Measurements from ENCODE around the gene GAST. TPM values are rescaled to one million over a fixed set of nuclear protein-coding genes. Genes with fewer than 3 reads are reported as not detected.
A peak's percentile ranks its signal among the peaks of the same experiment; 100 is the strongest.

The GAST gene
- total RNA-seq, 1 experiment from 2014 or later = not detected

GRCh38 chr17:41739661-41740352, 27.7 kb downstream of the GAST start:
- POLR2A ChIA-PET (ENCODE audit: unreplicated experiment) = no interaction called here
- intact Hi-C loops (cut with micrococcal nuclease) = loop anchor here (5.0 kb wide), 1 partner anchor 127 kb away; the partner anchor contains the start of gene KLHL11

GRCh38 chr17:41740506-41740905, 28.4 kb downstream of the GAST start:
- POLR2A ChIA-PET (ENCODE audit: unreplicated experiment) = no interaction called here
- H3K4me2 ChIP-seq (ENCODE audit: low read length) = peak overlapping the region; percentile 50; the same call in 1 of the 2 replicates
- H3K4me1 ChIP-seq (ENCODE audit: insufficient read depth, low read length) = peaks cover 31% of the 10 kb centered on the region
- no peaks in the 10 kb centered on the region for H3K9me3 ChIP-seq (ENCODE audit: low read length)
- CTCF ChIA-PET = no interaction called here
- peak overlapping the region; percentile 34; the same call in 1 of the 2 replicates for H3K9ac ChIP-seq (ENCODE audit: low read length)
- H3K79me2 ChIP-seq (ENCODE audit: low read length) = no peaks in the 10 kb centered on the region
- DNase-seq = no peak
- no peak overlapping the region for H2AFZ ChIP-seq (ENCODE audit: low read length)
- H3K27me3 ChIP-seq (ENCODE audit: low read length) = no peaks in the 10 kb centered on the region
- intact Hi-C loops (cut with micrococcal nuclease) = no loop called here
- H4K20me1 ChIP-seq (ENCODE audit: low read length) = no peaks in the 10 kb centered on the region
- H3K36me3 ChIP-seq (ENCODE audit: low read depth, low read length) = no peaks in the 10 kb centered on the region
- H3K9me2 ChIP-seq (replicated peaks; ENCODE audit: low read length) = no peaks in the 10 kb centered on the region
- ATAC-seq = no peak
- TF ChIP-seq EZH2 (IDR thresholded peaks at IDR 0.05; ENCODE audit: low read length, unreplicated experiment) (no peak), CTCF (conservative IDR thresholded peaks at IDR 0.05; ENCODE audit: low read depth, low read length) (no peak), EZH2phosphoT487 (IDR thresholded peaks at IDR 0.05; ENCODE audit: borderline replicate concordance, low read length) (no peak)
- peak overlapping the region; percentile 91 for H3K27ac ChIP-seq (ENCODE audit: low read length)
- no peak overlapping the region for H3K4me3 ChIP-seq (ENCODE audit: low read length)
- H3F3A ChIP-seq (ENCODE audit: low read length, unreplicated experiment) = no peaks in the 10 kb centered on the region
- BruUV-seq (replicated peaks) = no TSS peak

More at GRCh38 chr17:41739661-41740352, 27.7 kb downstream of the GAST start:
- Histone ChIP-seq H3K79me2 (ENCODE audit: low read length) (no peaks in the 10 kb centered on the region), H3K27me3 (ENCODE audit: low read length) (no peaks in the 10 kb centered on the region), H3K4me2 (ENCODE audit: low read length) (peak overlapping the region; percentile 66), H3K4me1 (ENCODE audit: insufficient read depth, low read length) (peaks cover 31% of the 10 kb centered on the region), H3K9ac (ENCODE audit: low read length) (peak overlapping the region; percentile 63), H2AFZ (ENCODE audit: low read length) (no peak overlapping the region), H3K27ac (ENCODE audit: low read length) (peak overlapping the region; percentile 91), H3K9me3 (ENCODE audit: low read length) (no peaks in the 10 kb centered on the region), H3K9me2 (replicated peaks; ENCODE audit: low read length) (no peaks in the 10 kb centered on the region), H3F3A (ENCODE audit: low read length, unreplicated experiment) (no peaks in the 10 kb centered on the region), H4K20me1 (ENCODE audit: low read length) (no peaks in the 10 kb centered on the region), H3K4me3 (ENCODE audit: low read length) (no peak overlapping the region), H3K36me3 (ENCODE audit: low read depth, low read length) (no peaks in the 10 kb centered on the region)
- no TSS peak for BruUV-seq (replicated peaks)
- ATAC-seq = peak; percentile 70
- CTCF ChIA-PET = no interaction called here
- peak; percentile 87 for DNase-seq
- TF ChIP-seq CTCF (conservative IDR thresholded peaks at IDR 0.05; ENCODE audit: low read depth, low read length) (no peak), EZH2 (IDR thresholded peaks at IDR 0.05; ENCODE audit: low read length, unreplicated experiment) (no peak), EZH2phosphoT487 (IDR thresholded peaks at IDR 0.05; ENCODE audit: borderline replicate concordance, low read length) (no peak)

DNA sequence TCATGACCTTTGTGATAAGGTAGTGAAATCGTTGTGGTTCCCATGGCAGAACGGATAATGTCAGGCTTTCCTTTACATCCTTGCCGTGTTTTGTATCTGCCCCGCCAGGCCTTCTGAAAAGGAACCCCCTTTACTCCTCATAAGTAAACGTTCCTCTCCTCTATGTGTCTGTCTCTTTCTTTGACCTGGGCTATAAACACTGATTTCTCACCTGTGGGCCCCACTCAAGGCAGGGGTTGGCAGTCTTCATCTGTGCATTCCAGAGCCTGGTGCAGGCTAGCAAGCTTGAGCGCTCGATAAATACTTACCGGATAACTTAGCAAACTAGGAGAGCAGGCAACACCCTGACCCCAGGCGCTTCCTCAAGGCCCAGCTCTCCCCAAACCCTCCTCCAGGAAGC, 29.6 kb downstream of the GAST start:
- Histone ChIP-seq H3K4me1 (ENCODE audit: insufficient read depth, low read length) (peaks cover 31% of the 10 kb centered on the region), H3K9me3 (ENCODE audit: low read length) (no peaks in the 10 kb centered on the region), H3K79me2 (ENCODE audit: low read length) (no peaks in the 10 kb centered on the region), H3K9me2 (replicated peaks; ENCODE audit: low read length) (no peaks in the 10 kb centered on the region), H3K4me3 (ENCODE audit: low read length) (no peak overlapping the region), H3K27me3 (ENCODE audit: low read length) (no peaks in the 10 kb centered on the region), H3K4me2 (ENCODE audit: low read length) (no peak overlapping the region), H3F3A (ENCODE audit: low read length, unreplicated experiment) (no peaks in the 10 kb centered on the region), H2AFZ (ENCODE audit: low read length) (no peak overlapping the region), H3K36me3 (ENCODE audit: low read depth, low read length) (no peaks in the 10 kb centered on the region), H3K9ac (ENCODE audit: low read length) (no peak overlapping the region), H4K20me1 (ENCODE audit: low read length) (no peaks in the 10 kb centered on the region), H3K27ac (ENCODE audit: low read length) (no peak overlapping the region)
- POLR2A ChIA-PET (ENCODE audit: unreplicated experiment) = no interaction called here
- DNase-seq (no peak), ATAC-seq (no peak)
- TF ChIP-seq EZH2phosphoT487 (IDR thresholded peaks at IDR 0.05; ENCODE audit: borderline replicate concordance, low read length) (no peak), CTCF (conservative IDR thresholded peaks at IDR 0.05; ENCODE audit: low read depth, low read length) (no peak), EZH2 (IDR thresholded peaks at IDR 0.05; ENCODE audit: low read length, unreplicated experiment) (no peak)
- CTCF ChIA-PET = no interaction called here
- intact Hi-C loops (cut with micrococcal nuclease) = no loop called here
- no TSS peak for BruUV-seq (replicated peaks)
